Prostate gland (tissue), 2 donors: ENCODE data around the gene ANKS4B. TPM values are rescaled to one million over a fixed set of nuclear protein-coding genes. Genes with fewer than 3 reads are reported as not detected.

ENCODE experiments used
- DNase-seq: peaks from one replicate; pipeline ENCODE4 v3.0.0-alpha.2; 2019; ENCODE audit warnings: low spot score
- H3K27ac ChIP-seq, 2 donors: fragments of 200-600 bp; sonication (generic); 2 replicates each; pipeline ENCODE4 v1.5.1; 2017 to 2019
- H3K27me3 ChIP-seq: fragments of 200-600 bp; sonication (generic); replicated peaks from 2 replicates; pipeline ENCODE4 v1.5.1; 2019; ENCODE audit not compliant: insufficient read depth
- H3K36me3 ChIP-seq, 2 donors: fragments of 200-600 bp; sonication (generic); 1 replicate in 1 of 2; 2 replicates in 1 of 2; pipeline versions ENCODE4 v1.5.1 to v1.8.1; 2017 to 2019
- H3K4me1 ChIP-seq: fragments of 200-600 bp; sonication (generic); replicated peaks from 2 replicates; pipeline ENCODE4 v1.5.1; 2019
- H3K4me3 ChIP-seq, 2 donors: fragments of 200-600 bp; sonication (generic); 2 replicates each; pipeline ENCODE4 v1.5.1; 2017 to 2019
- H3K9me3 ChIP-seq: fragments of 200-600 bp; sonication (generic); 2 replicates; pipeline ENCODE4 v1.5.1; 2017
- POLR2A ChIP-seq: fragments of 450-650 bp; IDR thresholded peaks from one replicate; pipeline ENCODE4 v1.6.1; 2016; ENCODE audit warnings: antibody characterized with exemption, mild to moderate bottlenecking
- POLR2AphosphoS5 ChIP-seq: sonication (generic); formaldehyde crosslinking; IDR thresholded peaks from one replicate; pipeline ENCODE4 v1.6.1; 2017; ENCODE audit warnings: antibody characterized with exemption
- WGBS: methylation state at CpG from one replicate; pipeline ENCODE4 v1.1.5; 2018; 5-methylcytosine and 5-hydroxymethylcytosine counted together
- intact Hi-C: fragments of 100-400 bp; cut with DNase I; formaldehyde crosslinking; loops from one replicate; pipeline ENCODE4 v1.14.2; 2022
- total RNA-seq, 2 donors: library from RNA; depleted of rRNA; stranded (reverse); fragments of >200 nt; gene quantifications; one replicate each; pipeline ENCODE4 v1.1.0, GENCODE V29; 2016
- TF ChIP-seq, protein P1 (sequence below), 4 experiments: fragments of 200-600 bp in 2 of 4; fragments of 450-650 bp in 2 of 4; sonication (generic) in 2 of 4; IDR thresholded peaks; 1 replicate in 3 of 4; 2 replicates in 1 of 4; pipeline ENCODE4 v1.5.1; 2016 to 2019; ENCODE audit warnings: antibody characterized with exemption in 4 of 4, mild to moderate bottlenecking in 2 of 4, moderate library complexity in 2 of 4

ANKS4B gene
- total RNA-seq, 2 donors from 2014 or later, result not detected

GRCh38 chr16:21277927-21278706 lies 44.6 kb downstream of the ANKS4B start, which contains the start of gene CRYM:
Gene CRYM, minus strand, starts transcription at chr16:21278290. Its CDS starts 39 bp downstream, at chr16:21278251.
- Histone ChIP-seq H3K9me3 (no peaks in the 10 kb centered on the region), H3K36me3 (no peaks in the 10 kb centered on the region), H3K27me3 (no peaks in the 10 kb centered on the region), H3K4me3 (peak within 1 kb of the TSS; percentile 36 to 45), H3K27ac (peak within 1 kb of the TSS; percentile 40 to 52), H3K4me1 (no peaks in the 10 kb centered on the region)
- intact Hi-C loops, result loop anchor here (5.0 kb wide), 1 partner anchor 91 kb away; no protein-coding TSS in a partner anchor
- DNase-seq, result peak; percentile 71
- 2% methylated on average over 46 of the region's 46 CpGs for WGBS
- TF ChIP-seq POLR2A (peak; percentile 16), POLR2AphosphoS5 (peak; percentile 25)
- TF ChIP-seq, protein P1, sequence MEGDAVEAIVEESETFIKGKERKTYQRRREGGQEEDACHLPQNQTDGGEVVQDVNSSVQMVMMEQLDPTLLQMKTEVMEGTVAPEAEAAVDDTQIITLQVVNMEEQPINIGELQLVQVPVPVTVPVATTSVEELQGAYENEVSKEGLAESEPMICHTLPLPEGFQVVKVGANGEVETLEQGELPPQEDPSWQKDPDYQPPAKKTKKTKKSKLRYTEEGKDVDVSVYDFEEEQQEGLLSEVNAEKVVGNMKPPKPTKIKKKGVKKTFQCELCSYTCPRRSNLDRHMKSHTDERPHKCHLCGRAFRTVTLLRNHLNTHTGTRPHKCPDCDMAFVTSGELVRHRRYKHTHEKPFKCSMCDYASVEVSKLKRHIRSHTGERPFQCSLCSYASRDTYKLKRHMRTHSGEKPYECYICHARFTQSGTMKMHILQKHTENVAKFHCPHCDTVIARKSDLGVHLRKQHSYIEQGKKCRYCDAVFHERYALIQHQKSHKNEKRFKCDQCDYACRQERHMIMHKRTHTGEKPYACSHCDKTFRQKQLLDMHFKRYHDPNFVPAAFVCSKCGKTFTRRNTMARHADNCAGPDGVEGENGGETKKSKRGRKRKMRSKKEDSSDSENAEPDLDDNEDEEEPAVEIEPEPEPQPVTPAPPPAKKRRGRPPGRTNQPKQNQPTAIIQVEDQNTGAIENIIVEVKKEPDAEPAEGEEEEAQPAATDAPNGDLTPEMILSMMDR (IDR thresholded peaks at IDR 0.05), result peak; percentile 57 to 77 (median 74)

- no peak overlapping the region for H3K27ac ChIP-seq
- TF ChIP-seq, protein P1 (IDR thresholded peaks at IDR 0.05), result no peak
- intact Hi-C loops, result loop anchor here (5.0 kb wide), 1 partner anchor 92 kb away; no protein-coding TSS in a partner anchor
- no peaks in the 10 kb centered on the region for H3K9me3 ChIP-seq
- H3K36me3 ChIP-seq, result no peaks in the 10 kb centered on the region
- 76% methylated on average over 2 of the region's 2 CpGs for WGBS
- no peak overlapping the region for H3K4me3 ChIP-seq
- H3K27me3 ChIP-seq, result no peaks in the 10 kb centered on the region
- no peaks in the 10 kb centered on the region for H3K4me1 ChIP-seq
- no peak for DNase-seq
Observed at GRCh38 chr16:21279501-21279900, 46.0 kb downstream of the ANKS4B start.

- intact Hi-C loops, result no loop called here
Observed at GRCh38 chr16:21281698-21282389, 48.3 kb downstream of the ANKS4B start.

DNA sequence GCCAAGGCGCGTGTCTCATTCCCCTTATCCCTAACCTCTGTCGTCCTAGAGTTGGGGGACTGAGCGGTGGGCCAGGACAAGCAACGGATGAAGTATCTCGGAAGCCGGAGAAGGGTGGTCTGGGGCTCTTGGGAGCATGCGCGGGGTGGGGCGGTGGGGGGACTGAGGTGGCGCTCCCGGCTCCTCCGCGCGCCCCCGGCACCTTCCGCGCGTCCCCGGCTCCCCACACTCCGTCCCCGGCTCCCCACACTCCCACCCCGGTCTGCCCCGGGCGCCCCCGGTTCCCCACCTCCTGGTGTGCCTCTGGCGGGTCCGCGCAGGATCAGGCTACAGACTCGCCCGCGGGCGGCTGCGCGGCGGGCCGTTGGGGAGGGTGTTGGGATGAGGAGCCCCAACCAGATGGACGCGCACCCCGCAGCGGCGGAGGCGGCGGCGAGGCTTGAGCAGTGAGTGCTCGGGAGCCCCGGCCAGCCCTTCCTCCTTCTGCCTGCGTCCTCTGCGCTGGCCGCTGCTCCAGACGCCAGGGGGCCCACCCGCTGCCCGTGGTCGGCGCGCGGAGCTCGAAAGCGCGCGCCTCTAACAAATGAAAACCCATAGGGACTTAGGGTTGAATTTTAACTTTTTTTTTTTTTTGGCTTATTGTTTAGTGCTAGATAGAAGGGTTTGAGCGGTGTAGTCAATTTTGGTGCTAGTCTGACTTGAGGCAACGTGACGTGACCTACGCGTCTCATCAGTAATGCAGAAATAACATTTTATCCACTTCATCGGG lies 50.2 kb downstream of the ANKS4B start:
- 2% methylated on average over 63 of the region's 67 CpGs for WGBS

More at GRCh38 chr16:21281698-21282389, 48.3 kb downstream of the ANKS4B start:
- DNase-seq, result no peak
- no peaks in the 10 kb centered on the region for H3K36me3 ChIP-seq
- 92% methylated on average over 7 of the region's 7 CpGs for WGBS
- H3K4me3 ChIP-seq, result no peak overlapping the region
- TF ChIP-seq, protein P1 (IDR thresholded peaks at IDR 0.05), result no peak
- TF ChIP-seq POLR2A (no peak), POLR2AphosphoS5 (no peak)
- no peaks in the 10 kb centered on the region for H3K4me1 ChIP-seq
- no peaks in the 10 kb centered on the region for H3K9me3 ChIP-seq
- no peaks in the 10 kb centered on the region for H3K27me3 ChIP-seq
- no peak overlapping the region for H3K27ac ChIP-seq

More for the DNA sequence above, 50.2 kb downstream of the ANKS4B start:
- Histone ChIP-seq H3K4me3 (peak overlapping the region; percentile 24 to 35), H3K4me1 (no peaks in the 10 kb centered on the region), H3K9me3 (no peaks in the 10 kb centered on the region), H3K36me3 (no peaks in the 10 kb centered on the region), H3K27ac (no peak overlapping the region), H3K27me3 (no peaks in the 10 kb centered on the region)
- peak; percentile 58 for DNase-seq
- intact Hi-C loops, result no loop called here
- TF ChIP-seq POLR2AphosphoS5 (no peak), POLR2A (no peak)
- TF ChIP-seq, protein P1 (IDR thresholded peaks at IDR 0.05), result peak in 2 of 4 experiments; percentile 44 to 46
